Esophagus muscularis mucosa (tissue), 2 donors: ENCODE data around the gene CAMSAP1.

Experiments used
- EP300 ChIP-seq: sonication (generic); formaldehyde crosslinking; IDR thresholded peaks from one replicate; pipeline ENCODE4 v1.6.1; 2017; ENCODE audit warnings: antibody characterized with exemption
- POLR2A ChIP-seq: fragments of 450-650 bp; IDR thresholded peaks from one replicate; pipeline ENCODE4 v1.6.1; 2017; ENCODE audit warnings: antibody characterized with exemption, moderate library complexity, mild to moderate bottlenecking, low read depth

- no peak for TF ChIP-seq POLR2A
- TF ChIP-seq EP300: no peak
Measured at GRCh38 chr9:135948446-135948845, 41.1 kb upstream of the CAMSAP1 start.
